GM12878 (cell line): ENCODE data around the gene TMEM163. TPM values are rescaled to one million over a fixed set of nuclear protein-coding genes. Genes with fewer than 3 reads are reported as not detected.

ENCODE experiments used
- ATAC-seq: fragments of 200-7000 bp; cut with Tn5 transposase; 3 replicates; pipeline ENCODE4 v1.9.1; 2020; ENCODE audit warnings: mild to moderate bottlenecking, moderate library complexity
- BruUV-seq: library from RNA; stranded (reverse); fragments of 400-500 nt; replicated peaks from 2 replicates; lab custom pipeline; 2021; lab: Mats Ljungman, UMichigan
- CTCF ChIA-PET: fragments of 300-600 bp; sonication (Branson Sonifier 250); formaldehyde crosslinking; extraction: SDS; loops from one replicate; lab custom pipeline; 2021; ENCODE audit warnings: inconsistent platforms; lab: Yijun Ruan, JAX
- POLR2A ChIA-PET: fragments of 350-600 bp; formaldehyde crosslinking; extraction: SDS; loops from one replicate; lab custom pipeline; 2021; ENCODE audit warnings: inconsistent platforms; lab: Charles Lee
- RAD21 ChIA-PET: fragments of 300-600 bp; sonication (Branson Sonifier 250); formaldehyde crosslinking; loops from one replicate; lab custom pipeline; 2023; ENCODE audit warnings: antibody characterized with exemption; ENCODE audit not compliant: unreplicated experiment; lab: Charles Lee
- SMC1A ChIA-PET: fragments of 300-600 bp; sonication (Branson Sonifier 250); formaldehyde crosslinking; loops from one replicate; lab custom pipeline; 2023; ENCODE audit not compliant: unreplicated experiment, uncharacterized antibody; lab: Charles Lee
- DNase-seq: peaks from one replicate; pipeline ENCODE4 v3.0.0-alpha.2; 2011; ENCODE audit warnings: low read depth, low spot score
- FAIRE-seq: peaks from 3 replicates; lab custom pipeline; 2011; peaks lifted over from hg19 to GRCh38; lab: Jason Lieb, UNC
- H2AFZ ChIP-seq: 2 replicates; pipeline ENCODE4 v1.6.0; 2011; ENCODE audit warnings: low read depth, low read length, control low read depth; ENCODE audit not compliant: control insufficient read depth
- H3K27ac ChIP-seq: 2 replicates; pipeline ENCODE4 v1.5.1; 2011; ENCODE audit warnings: control low read depth; ENCODE audit not compliant: control insufficient read depth, insufficient read depth
- H3K27me3 ChIP-seq, 2 experiments: replicated peaks in 1 of 2; 2 replicates each; pipeline versions ENCODE4 v1.6.0 to v1.6.1; 2011; ENCODE audit warnings: low read length in 1 of 2; ENCODE audit not compliant: control insufficient read depth in 2 of 2, insufficient read depth in 2 of 2
- H3K36me3 ChIP-seq, 2 experiments: 2 replicates each; pipeline ENCODE4 v1.5.1; 2011; ENCODE audit warnings: low read length in 1 of 2; ENCODE audit not compliant: control insufficient read depth in 2 of 2, insufficient read depth in 2 of 2
- H3K4me1 ChIP-seq: 2 replicates; pipeline ENCODE4 v1.6.1; 2011; ENCODE audit warnings: mild to moderate bottlenecking, low read length, moderate library complexity, mixed read lengths; ENCODE audit not compliant: control insufficient read depth, insufficient read depth
- H3K4me2 ChIP-seq: 2 replicates; pipeline ENCODE4 v1.6.0; 2011; ENCODE audit warnings: control low read depth; ENCODE audit not compliant: control insufficient read depth, insufficient read depth
- H3K4me3 ChIP-seq: fragments of 200-600 bp; sonication (generic); 2 replicates; pipeline ENCODE4 v1.5.1; 2016
- H3K79me2 ChIP-seq: 2 replicates; pipeline ENCODE4 v1.6.0; 2011; ENCODE audit warnings: low read length; ENCODE audit not compliant: control insufficient read depth, insufficient read depth
- H3K9ac ChIP-seq: 2 replicates; pipeline ENCODE4 v1.8.0; 2011; ENCODE audit warnings: low read length, control low read depth, mixed read lengths; ENCODE audit not compliant: control insufficient read depth, insufficient read depth
- H3K9me3 ChIP-seq: replicated peaks from 3 replicates; pipeline ENCODE4 v1.5.1; 2011; ENCODE audit warnings: mild to moderate bottlenecking, low read length; ENCODE audit not compliant: control insufficient read depth, insufficient read depth
- H4K20me1 ChIP-seq: 2 replicates; pipeline ENCODE4 v1.6.0; 2011; ENCODE audit not compliant: control insufficient read depth, insufficient read depth
- BCL11A ChIP-seq: IDR thresholded peaks from 2 replicates; pipeline ENCODE4 v1.6.1; 2011; ENCODE audit warnings: low read depth, low read length
- CBX5 ChIP-seq: sonication (generic); IDR thresholded peaks from 2 replicates; pipeline ENCODE4 v1.6.1; 2016; ENCODE audit warnings: low read depth, moderate library complexity, mild to moderate bottlenecking, inconsistent platforms
- CREB1 ChIP-seq: IDR thresholded peaks from 2 replicates; pipeline ENCODE4 v1.6.1; 2012; ENCODE audit warnings: low read depth, mild to moderate bottlenecking, inconsistent platforms
- EZH2 ChIP-seq: IDR thresholded peaks from 2 replicates; pipeline ENCODE4 v1.6.1; 2012; ENCODE audit warnings: low read depth, mild to moderate bottlenecking, control low read depth, inconsistent platforms, low read length, borderline replicate concordance; ENCODE audit not compliant: control insufficient read depth
- FOXM1 ChIP-seq: IDR thresholded peaks from 2 replicates; pipeline ENCODE4 v1.6.1; 2012; ENCODE audit warnings: low read depth, mild to moderate bottlenecking, inconsistent platforms, low read length, moderate library complexity
- MEF2A ChIP-seq: IDR thresholded peaks from 2 replicates; pipeline ENCODE4 v1.6.1; 2011; ENCODE audit warnings: low read depth, mild to moderate bottlenecking, low read length, moderate library complexity; ENCODE audit not compliant: insufficient read depth
- MXI1 ChIP-seq: fragments of 150-350 bp; IDR thresholded peaks from 2 replicates; pipeline ENCODE4 v1.6.1; 2011; ENCODE audit warnings: low read depth, mild to moderate bottlenecking, inconsistent platforms, low read length, improper control_type of control experiment
- MYB ChIP-seq: fragments of 150-350 bp; IDR thresholded peaks from 2 replicates; pipeline ENCODE4 v1.6.1; 2014; ENCODE audit warnings: mild to moderate bottlenecking, low read depth, low read length, borderline replicate concordance
- NR2C2 ChIP-seq: IDR thresholded peaks from 2 replicates; pipeline ENCODE4 v1.6.1; 2011; ENCODE audit warnings: borderline replicate concordance, low read depth; ENCODE audit not compliant: control insufficient read depth, insufficient read length
- NRF1 ChIP-seq: conservative IDR thresholded peaks from 2 replicates; pipeline ENCODE4 v1.6.1; 2011; ENCODE audit warnings: mild to moderate bottlenecking, low read depth, low read length, improper control_type of control experiment
- POLR2AphosphoS5 ChIP-seq: IDR thresholded peaks from 2 replicates; pipeline ENCODE4 v1.6.1; 2011; ENCODE audit warnings: mild to moderate bottlenecking, low read length, inconsistent platforms
- RFX5 ChIP-seq: IDR thresholded peaks from 2 replicates; pipeline ENCODE4 v1.6.1; 2011; ENCODE audit warnings: low read depth, low read length, improper control_type of control experiment
- SMC3 ChIP-seq: IDR thresholded peaks from 2 replicates; pipeline ENCODE4 v1.6.1; 2011; ENCODE audit warnings: low read length, improper control_type of control experiment, borderline replicate concordance
- WGBS: methylation state at CpG from one replicate; pipeline ENCODE4 v1.1.6; 2016; ENCODE audit warnings: low lambda C conversion rate; ENCODE audit not compliant: insufficient replicate concordance, insufficient coverage; ENCODE audit errors: missing lambda C conversion rate; 5-methylcytosine and 5-hydroxymethylcytosine counted together
- in situ Hi-C: fragments of 300-500 bp; cut with MboI; formaldehyde crosslinking; loops from 9 replicates; pipeline ENCODE4 v1.14.3; 2018; ENCODE audit warnings: mixed read lengths
- intact Hi-C: fragments of 100-400 bp; cut with micrococcal nuclease; formaldehyde crosslinking; loops from one replicate; pipeline ENCODE4 v1.14.2; 2022; ENCODE audit not compliant: unreplicated experiment
- polyA plus RNA-seq, 11 experiments: library from polyadenylated mRNA; depleted of rRNA in 4 of 11; unstranded in 6 of 11; stranded (reverse) in 5 of 11; fragments of >200 nt; fragmentation: Nextera tagmentation in 4 of 11; fragmentation: Illumina TruSeq in 1 of 11; extraction: Ambion mirVana in 4 of 11; extraction: Trizol in 1 of 11; gene quantifications; 1 replicate in 1 of 11; 2 replicates in 10 of 11; pipeline versions ENCODE4 v1.2.1 to v1.2.3, GENCODE V29; 2011 to 2016; ENCODE audit warnings: inconsistent platforms in 2 of 11, missing spikeins in 2 of 11, low read depth in 1 of 11
- total RNA-seq, 4 experiments: library from RNA; depleted of rRNA in 3 of 4; stranded (reverse); fragments of >200 nt in 3 of 4; fragmentation: Illumina TruSeq in 1 of 4; extraction: Trizol in 1 of 4; gene quantifications; 2 replicates each; pipeline versions ENCODE4 v1.2.1 to v1.2.3, GENCODE V29; 2013 to 2021
- TF ChIP-seq, protein P1 (sequence below): IDR thresholded peaks from 2 replicates; pipeline ENCODE4 v1.6.1; 2012; ENCODE audit warnings: low read depth, low read length, improper control_type of control experiment
- TF ChIP-seq, protein P2 (sequence below): IDR thresholded peaks from 2 replicates; pipeline ENCODE4 v1.6.1; 2012; ENCODE audit warnings: improper control_type of control experiment, low read depth, low read length; ENCODE audit not compliant: insufficient replicate concordance
- TF ChIP-seq, protein P3 (sequence below): fragments of 450-650 bp; IDR thresholded peaks from 2 replicates; pipeline ENCODE4 v1.6.1; 2017; ENCODE audit warnings: borderline replicate concordance

TMEM163 gene
- total and polyA plus RNA-seq, 10 of the 15 experiments (the other 5 are each of a cell fraction or from before 2014, with no cell fraction given) = 0.05 to 0.11 (median 0.07) TPM; not detected in 4

DNA sequence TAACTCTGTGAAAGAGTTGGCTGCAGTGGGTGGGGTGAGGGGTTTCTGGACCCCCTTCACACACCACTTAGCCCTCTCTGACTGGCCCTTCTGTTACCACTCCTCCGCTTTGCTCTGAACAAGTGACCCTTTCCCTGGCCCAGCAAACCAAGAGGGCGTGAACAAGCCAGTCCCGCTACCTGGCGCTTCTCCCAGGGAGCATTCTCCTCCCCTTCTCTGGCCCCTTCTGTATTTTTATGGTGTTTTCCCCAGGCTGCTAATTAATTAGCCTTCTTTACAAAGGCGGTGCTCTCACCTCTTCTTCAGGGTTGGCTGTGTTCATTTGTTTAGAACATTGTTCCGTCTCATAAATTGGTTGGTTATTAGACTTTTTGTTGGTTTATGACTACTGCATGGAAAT is 284.8 kb downstream of the TMEM163 start:
- TF ChIP-seq RFX5 = no peak
- TF ChIP-seq CBX5 = no peak
- TF ChIP-seq, protein P1, sequence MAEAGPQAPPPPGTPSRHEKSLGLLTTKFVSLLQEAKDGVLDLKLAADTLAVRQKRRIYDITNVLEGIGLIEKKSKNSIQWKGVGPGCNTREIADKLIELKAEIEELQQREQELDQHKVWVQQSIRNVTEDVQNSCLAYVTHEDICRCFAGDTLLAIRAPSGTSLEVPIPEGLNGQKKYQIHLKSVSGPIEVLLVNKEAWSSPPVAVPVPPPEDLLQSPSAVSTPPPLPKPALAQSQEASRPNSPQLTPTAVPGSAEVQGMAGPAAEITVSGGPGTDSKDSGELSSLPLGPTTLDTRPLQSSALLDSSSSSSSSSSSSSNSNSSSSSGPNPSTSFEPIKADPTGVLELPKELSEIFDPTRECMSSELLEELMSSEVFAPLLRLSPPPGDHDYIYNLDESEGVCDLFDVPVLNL = no peak
- no peak for TF ChIP-seq EZH2
- TF ChIP-seq, protein P2, sequence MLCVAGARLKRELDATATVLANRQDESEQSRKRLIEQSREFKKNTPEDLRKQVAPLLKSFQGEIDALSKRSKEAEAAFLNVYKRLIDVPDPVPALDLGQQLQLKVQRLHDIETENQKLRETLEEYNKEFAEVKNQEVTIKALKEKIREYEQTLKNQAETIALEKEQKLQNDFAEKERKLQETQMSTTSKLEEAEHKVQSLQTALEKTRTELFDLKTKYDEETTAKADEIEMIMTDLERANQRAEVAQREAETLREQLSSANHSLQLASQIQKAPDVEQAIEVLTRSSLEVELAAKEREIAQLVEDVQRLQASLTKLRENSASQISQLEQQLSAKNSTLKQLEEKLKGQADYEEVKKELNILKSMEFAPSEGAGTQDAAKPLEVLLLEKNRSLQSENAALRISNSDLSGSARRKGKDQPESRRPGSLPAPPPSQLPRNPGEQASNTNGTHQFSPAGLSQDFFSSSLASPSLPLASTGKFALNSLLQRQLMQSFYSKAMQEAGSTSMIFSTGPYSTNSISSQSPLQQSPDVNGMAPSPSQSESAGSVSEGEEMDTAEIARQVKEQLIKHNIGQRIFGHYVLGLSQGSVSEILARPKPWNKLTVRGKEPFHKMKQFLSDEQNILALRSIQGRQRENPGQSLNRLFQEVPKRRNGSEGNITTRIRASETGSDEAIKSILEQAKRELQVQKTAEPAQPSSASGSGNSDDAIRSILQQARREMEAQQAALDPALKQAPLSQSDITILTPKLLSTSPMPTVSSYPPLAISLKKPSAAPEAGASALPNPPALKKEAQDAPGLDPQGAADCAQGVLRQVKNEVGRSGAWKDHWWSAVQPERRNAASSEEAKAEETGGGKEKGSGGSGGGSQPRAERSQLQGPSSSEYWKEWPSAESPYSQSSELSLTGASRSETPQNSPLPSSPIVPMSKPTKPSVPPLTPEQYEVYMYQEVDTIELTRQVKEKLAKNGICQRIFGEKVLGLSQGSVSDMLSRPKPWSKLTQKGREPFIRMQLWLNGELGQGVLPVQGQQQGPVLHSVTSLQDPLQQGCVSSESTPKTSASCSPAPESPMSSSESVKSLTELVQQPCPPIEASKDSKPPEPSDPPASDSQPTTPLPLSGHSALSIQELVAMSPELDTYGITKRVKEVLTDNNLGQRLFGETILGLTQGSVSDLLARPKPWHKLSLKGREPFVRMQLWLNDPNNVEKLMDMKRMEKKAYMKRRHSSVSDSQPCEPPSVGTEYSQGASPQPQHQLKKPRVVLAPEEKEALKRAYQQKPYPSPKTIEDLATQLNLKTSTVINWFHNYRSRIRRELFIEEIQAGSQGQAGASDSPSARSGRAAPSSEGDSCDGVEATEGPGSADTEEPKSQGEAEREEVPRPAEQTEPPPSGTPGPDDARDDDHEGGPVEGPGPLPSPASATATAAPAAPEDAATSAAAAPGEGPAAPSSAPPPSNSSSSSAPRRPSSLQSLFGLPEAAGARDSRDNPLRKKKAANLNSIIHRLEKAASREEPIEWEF = no peak
- TF ChIP-seq MYB = no peak
- TF ChIP-seq POLR2AphosphoS5 = no peak
- no peak for TF ChIP-seq BCL11A
- TF ChIP-seq NR2C2 = no peak
- no peak for TF ChIP-seq MEF2A
- TF ChIP-seq, protein P3, sequence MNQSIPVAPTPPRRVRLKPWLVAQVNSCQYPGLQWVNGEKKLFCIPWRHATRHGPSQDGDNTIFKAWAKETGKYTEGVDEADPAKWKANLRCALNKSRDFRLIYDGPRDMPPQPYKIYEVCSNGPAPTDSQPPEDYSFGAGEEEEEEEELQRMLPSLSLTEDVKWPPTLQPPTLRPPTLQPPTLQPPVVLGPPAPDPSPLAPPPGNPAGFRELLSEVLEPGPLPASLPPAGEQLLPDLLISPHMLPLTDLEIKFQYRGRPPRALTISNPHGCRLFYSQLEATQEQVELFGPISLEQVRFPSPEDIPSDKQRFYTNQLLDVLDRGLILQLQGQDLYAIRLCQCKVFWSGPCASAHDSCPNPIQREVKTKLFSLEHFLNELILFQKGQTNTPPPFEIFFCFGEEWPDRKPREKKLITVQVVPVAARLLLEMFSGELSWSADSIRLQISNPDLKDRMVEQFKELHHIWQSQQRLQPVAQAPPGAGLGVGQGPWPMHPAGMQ = no peak
- no peak for TF ChIP-seq CREB1
- no peak for TF ChIP-seq NRF1
- no peak for TF ChIP-seq MXI1
- no peak for TF ChIP-seq FOXM1
- TF ChIP-seq SMC3 = no peak
- TF ChIP-seq, all 136 proteins: peak for 0
- FAIRE-seq (no peak), DNase-seq (no peak), ATAC-seq (no peak)
- in situ Hi-C loops = no loop called here
- H2AFZ ChIP-seq = no peak overlapping the region
- intact Hi-C loops = no loop called here
- peaks cover 20 to 51% of the 10 kb centered on the region in 2 experiments for H3K36me3 ChIP-seq
- ChIA-PET POLR2A (no interaction called here), RAD21 (no interaction called here), SMC1A (interaction anchor here (0.7 kb wide), 1 partner anchor 211 kb away, joined by 3 read pairs; no protein-coding TSS in a partner anchor), CTCF (interaction anchor here (1.7 kb wide), 1 partner anchor 17 kb away, joined by 7 read pairs; no protein-coding TSS in a partner anchor)
- H3K27me3 ChIP-seq = no peaks in the 10 kb centered on the region
- no peak overlapping the region for H3K9ac ChIP-seq
- H3K79me2 ChIP-seq = no peaks in the 10 kb centered on the region
- no peak overlapping the region for H3K27ac ChIP-seq
- H3K9me3 ChIP-seq = no peaks in the 10 kb centered on the region
- WGBS = 97% methylated on average over 6 of the region's 6 CpGs
- no peak overlapping the region for H3K4me3 ChIP-seq
- H4K20me1 ChIP-seq = no peaks in the 10 kb centered on the region
- no peak overlapping the region for H3K4me2 ChIP-seq
- H3K4me1 ChIP-seq = no peaks in the 10 kb centered on the region
- BruUV-seq = no TSS peak
